ENCODE measurements around the gene TMEM236.

Gene TMEM236

GRCh38 chr10:17782921-17783665 is 31.1 kb downstream of the TMEM236 start:
- H3K27ac ChIP-seq (ENCODE audit: low read depth, low read length) = no peak overlapping the region

GRCh38 chr10:17783751-17784150 is 31.8 kb downstream of the TMEM236 start:
- Histone ChIP-seq H3K4me1 (ENCODE audit: control insufficient read depth in 5 of 5, insufficient read depth in 5 of 5, low read length in 5 of 5) (peaks cover 0 to 18% (median 9%) of the 10 kb centered on the region in 5 donors), H3K4me3 (ENCODE audit: low read depth in 1 of 5, low read length in 5 of 5) (no peak overlapping the region), H3K36me3 (ENCODE audit: control insufficient read depth in 5 of 5, insufficient read depth in 5 of 5, low read length in 5 of 5) (no peaks in the 10 kb centered on the region), H3K27me3 (ENCODE audit: control insufficient read depth in 5 of 5, insufficient read depth in 4 of 5, low read length in 5 of 5) (peaks cover 0 to under 1% (median 0%) of the 10 kb centered on the region in 5 donors), H3K9me3 (ENCODE audit: control insufficient read depth in 5 of 5, low read length in 5 of 5) (no peaks in the 10 kb centered on the region), H3K27ac (ENCODE audit: low read depth, low read length) (no peak overlapping the region), H3K9ac (ENCODE audit: low read length in 5 of 5) (no peak overlapping the region)

More at GRCh38 chr10:17782921-17783665, 31.1 kb downstream of the TMEM236 start:
- Histone ChIP-seq H3K36me3 (ENCODE audit: control insufficient read depth in 5 of 5, insufficient read depth in 5 of 5, low read length in 5 of 5) (no peaks in the 10 kb centered on the region), H3K27me3 (ENCODE audit: control insufficient read depth in 5 of 5, insufficient read depth in 4 of 5, low read length in 5 of 5) (no peaks in the 10 kb centered on the region), H3K4me3 (ENCODE audit: low read depth in 1 of 5, low read length in 5 of 5) (peak overlapping the region in 2 of 5 donors; percentile 11 to 24), H3K9me3 (ENCODE audit: control insufficient read depth in 5 of 5, low read length in 5 of 5) (no peaks in the 10 kb centered on the region), H3K4me1 (ENCODE audit: control insufficient read depth in 5 of 5, insufficient read depth in 5 of 5, low read length in 5 of 5) (peaks cover 0 to 18% (median 9%) of the 10 kb centered on the region in 5 donors), H3K9ac (ENCODE audit: low read length in 5 of 5) (no peak overlapping the region)

- no peak overlapping the region for H3K4me3 ChIP-seq (ENCODE audit: low read depth in 1 of 5, low read length in 5 of 5)
- no peaks in the 10 kb centered on the region for H3K9me3 ChIP-seq (ENCODE audit: control insufficient read depth in 5 of 5, low read length in 5 of 5)
- H3K27me3 ChIP-seq (ENCODE audit: control insufficient read depth in 5 of 5, insufficient read depth in 4 of 5, low read length in 5 of 5) = peaks cover 0 to 3% (median 0%) of the 10 kb centered on the region in 5 donors
- H3K36me3 ChIP-seq (ENCODE audit: control insufficient read depth in 5 of 5, insufficient read depth in 5 of 5, low read length in 5 of 5) = no peaks in the 10 kb centered on the region
- peaks cover 0 to 16% (median 9%) of the 10 kb centered on the region in 5 donors for H3K4me1 ChIP-seq (ENCODE audit: control insufficient read depth in 5 of 5, insufficient read depth in 5 of 5, low read length in 5 of 5)
- H3K9ac ChIP-seq (ENCODE audit: low read length in 5 of 5) = no peak overlapping the region
- H3K27ac ChIP-seq (ENCODE audit: low read depth, low read length) = no peak overlapping the region
These were observed 32.7 kb downstream of the TMEM236 start for GRCh38 chr10:17784688-17785087.

- H3K9ac ChIP-seq (ENCODE audit: low read length in 5 of 5) = no peak overlapping the region
- no peak overlapping the region for H3K4me3 ChIP-seq (ENCODE audit: low read depth in 1 of 5, low read length in 5 of 5)
- H3K36me3 ChIP-seq (ENCODE audit: control insufficient read depth in 5 of 5, insufficient read depth in 5 of 5, low read length in 5 of 5) = no peaks in the 10 kb centered on the region
- H3K9me3 ChIP-seq (ENCODE audit: control insufficient read depth in 5 of 5, low read length in 5 of 5) = no peaks in the 10 kb centered on the region
- no peak overlapping the region for H3K27ac ChIP-seq (ENCODE audit: low read depth, low read length)
- H3K4me1 ChIP-seq (ENCODE audit: control insufficient read depth in 5 of 5, insufficient read depth in 5 of 5, low read length in 5 of 5) = peaks cover 0 to 14% (median 9%) of the 10 kb centered on the region in 5 donors
- H3K27me3 ChIP-seq (ENCODE audit: control insufficient read depth in 5 of 5, insufficient read depth in 4 of 5, low read length in 5 of 5) = peaks cover 0 to 3% (median 0%) of the 10 kb centered on the region in 5 donors
These were observed 33.4 kb downstream of the TMEM236 start for GRCh38 chr10:17785276-17785930.

GRCh38 chr10:17787087-17787961 is 35.3 kb downstream of the TMEM236 start:
- Histone ChIP-seq H3K4me1 (ENCODE audit: control insufficient read depth in 5 of 5, insufficient read depth in 5 of 5, low read length in 5 of 5) (peaks cover 0 to 14% (median 9%) of the 10 kb centered on the region in 5 donors), H3K4me3 (ENCODE audit: low read depth in 1 of 5, low read length in 5 of 5) (no peak overlapping the region), H3K9ac (ENCODE audit: low read length in 5 of 5) (no peak overlapping the region), H3K9me3 (ENCODE audit: control insufficient read depth in 5 of 5, low read length in 5 of 5) (no peaks in the 10 kb centered on the region), H3K27me3 (ENCODE audit: control insufficient read depth in 5 of 5, insufficient read depth in 4 of 5, low read length in 5 of 5) (peaks cover 0 to 3% (median 0%) of the 10 kb centered on the region in 5 donors), H3K36me3 (ENCODE audit: control insufficient read depth in 5 of 5, insufficient read depth in 5 of 5, low read length in 5 of 5) (no peaks in the 10 kb centered on the region), H3K27ac (ENCODE audit: low read depth, low read length) (no peak overlapping the region)

GRCh38 chr10:17788646-17789045 is 36.6 kb downstream of the TMEM236 start:
- no peak overlapping the region for H3K9ac ChIP-seq (ENCODE audit: low read length in 5 of 5)
- H3K27ac ChIP-seq (ENCODE audit: low read depth, low read length) = no peak overlapping the region
- H3K36me3 ChIP-seq (ENCODE audit: control insufficient read depth in 5 of 5, insufficient read depth in 5 of 5, low read length in 5 of 5) = no peaks in the 10 kb centered on the region
- no peaks in the 10 kb centered on the region for H3K9me3 ChIP-seq (ENCODE audit: control insufficient read depth in 5 of 5, low read length in 5 of 5)
- peaks cover 0 to 6% (median 3%) of the 10 kb centered on the region in 5 donors for H3K4me1 ChIP-seq (ENCODE audit: control insufficient read depth in 5 of 5, insufficient read depth in 5 of 5, low read length in 5 of 5)
- peaks cover 0 to 3% (median 0%) of the 10 kb centered on the region in 5 donors for H3K27me3 ChIP-seq (ENCODE audit: control insufficient read depth in 5 of 5, insufficient read depth in 4 of 5, low read length in 5 of 5)
- no peak overlapping the region for H3K4me3 ChIP-seq (ENCODE audit: low read depth in 1 of 5, low read length in 5 of 5)

GRCh38 chr10:17789396-17789795 is 37.4 kb downstream of the TMEM236 start:
- peaks cover 0 to 5% (median 3%) of the 10 kb centered on the region in 5 donors for H3K4me1 ChIP-seq (ENCODE audit: control insufficient read depth in 5 of 5, insufficient read depth in 5 of 5, low read length in 5 of 5)
- peaks cover 0 to 3% (median 0%) of the 10 kb centered on the region in 5 donors for H3K27me3 ChIP-seq (ENCODE audit: control insufficient read depth in 5 of 5, insufficient read depth in 4 of 5, low read length in 5 of 5)
- no peak overlapping the region for H3K9ac ChIP-seq (ENCODE audit: low read length in 5 of 5)
- H3K4me3 ChIP-seq (ENCODE audit: low read depth in 1 of 5, low read length in 5 of 5) = no peak overlapping the region
- H3K9me3 ChIP-seq (ENCODE audit: control insufficient read depth in 5 of 5, low read length in 5 of 5) = no peaks in the 10 kb centered on the region
- no peaks in the 10 kb centered on the region for H3K36me3 ChIP-seq (ENCODE audit: control insufficient read depth in 5 of 5, insufficient read depth in 5 of 5, low read length in 5 of 5)
- H3K27ac ChIP-seq (ENCODE audit: low read depth, low read length) = no peak overlapping the region

- Histone ChIP-seq H3K27me3 (ENCODE audit: control insufficient read depth in 5 of 5, insufficient read depth in 4 of 5, low read length in 5 of 5) (peaks cover 0 to 3% (median 0%) of the 10 kb centered on the region in 5 donors), H3K36me3 (ENCODE audit: control insufficient read depth in 5 of 5, insufficient read depth in 5 of 5, low read length in 5 of 5) (no peaks in the 10 kb centered on the region), H3K9me3 (ENCODE audit: control insufficient read depth in 5 of 5, low read length in 5 of 5) (no peaks in the 10 kb centered on the region), H3K4me1 (ENCODE audit: control insufficient read depth in 5 of 5, insufficient read depth in 5 of 5, low read length in 5 of 5) (peaks cover 0 to 4% (median 0%) of the 10 kb centered on the region in 5 donors), H3K27ac (ENCODE audit: low read depth, low read length) (no peak overlapping the region), H3K9ac (ENCODE audit: low read length in 5 of 5) (no peak overlapping the region), H3K4me3 (ENCODE audit: low read depth in 1 of 5, low read length in 5 of 5) (no peak overlapping the region)
These were observed 38.6 kb downstream of the TMEM236 start for GRCh38 chr10:17790651-17791050.

- Histone ChIP-seq H3K9me3 (ENCODE audit: control insufficient read depth in 5 of 5, low read length in 5 of 5) (no peaks in the 10 kb centered on the region), H3K4me1 (ENCODE audit: control insufficient read depth in 5 of 5, insufficient read depth in 5 of 5, low read length in 5 of 5) (no peaks in the 10 kb centered on the region), H3K27ac (ENCODE audit: low read depth, low read length) (no peak overlapping the region), H3K36me3 (ENCODE audit: control insufficient read depth in 5 of 5, insufficient read depth in 5 of 5, low read length in 5 of 5) (no peaks in the 10 kb centered on the region), H3K9ac (ENCODE audit: low read length in 5 of 5) (no peak overlapping the region), H3K4me3 (ENCODE audit: low read depth in 1 of 5, low read length in 5 of 5) (no peak overlapping the region), H3K27me3 (ENCODE audit: control insufficient read depth in 5 of 5, insufficient read depth in 4 of 5, low read length in 5 of 5) (peaks cover 0 to 3% (median 0%) of the 10 kb centered on the region in 5 donors)
These were observed 41.0 kb downstream of the TMEM236 start for GRCh38 chr10:17792991-17793390.

Data from subcutaneous abdominal adipose tissue (tissue), 5 donors.